C4-2B (cell line): ENCODE results near the gene FUCA2.

Source experiments
- ZFX ChIP-seq: fragments of 450-650 bp; IDR thresholded peaks from 2 replicates; pipeline ENCODE4 v1.6.1; 2017
- TF ChIP-seq, protein P1 (sequence below): fragments of 450-650 bp; conservative IDR thresholded peaks from 2 replicates; pipeline ENCODE4 v1.5.1; 2017; ENCODE audit warnings: mild to moderate bottlenecking

DNA sequence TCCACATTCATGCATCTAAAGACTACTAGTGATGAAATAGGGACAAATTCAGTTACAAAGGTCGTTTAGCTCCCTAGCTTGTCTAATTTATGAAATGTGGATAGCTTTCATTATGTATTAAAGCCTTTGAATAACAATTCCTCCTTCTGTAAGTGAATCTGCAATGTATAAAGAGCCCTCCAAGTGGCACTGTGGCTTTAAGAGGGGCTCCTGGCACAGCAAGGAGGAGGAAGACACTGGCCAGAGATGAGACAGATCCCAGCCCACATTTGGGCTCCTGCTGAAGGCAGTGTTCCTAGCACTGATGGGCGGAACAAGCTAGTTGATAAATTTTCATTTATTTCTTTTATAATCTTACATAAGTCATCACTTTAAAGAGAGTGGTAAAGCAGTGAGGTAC is 17.6 kb upstream of the FUCA2 start:
- TF ChIP-seq, protein P1, sequence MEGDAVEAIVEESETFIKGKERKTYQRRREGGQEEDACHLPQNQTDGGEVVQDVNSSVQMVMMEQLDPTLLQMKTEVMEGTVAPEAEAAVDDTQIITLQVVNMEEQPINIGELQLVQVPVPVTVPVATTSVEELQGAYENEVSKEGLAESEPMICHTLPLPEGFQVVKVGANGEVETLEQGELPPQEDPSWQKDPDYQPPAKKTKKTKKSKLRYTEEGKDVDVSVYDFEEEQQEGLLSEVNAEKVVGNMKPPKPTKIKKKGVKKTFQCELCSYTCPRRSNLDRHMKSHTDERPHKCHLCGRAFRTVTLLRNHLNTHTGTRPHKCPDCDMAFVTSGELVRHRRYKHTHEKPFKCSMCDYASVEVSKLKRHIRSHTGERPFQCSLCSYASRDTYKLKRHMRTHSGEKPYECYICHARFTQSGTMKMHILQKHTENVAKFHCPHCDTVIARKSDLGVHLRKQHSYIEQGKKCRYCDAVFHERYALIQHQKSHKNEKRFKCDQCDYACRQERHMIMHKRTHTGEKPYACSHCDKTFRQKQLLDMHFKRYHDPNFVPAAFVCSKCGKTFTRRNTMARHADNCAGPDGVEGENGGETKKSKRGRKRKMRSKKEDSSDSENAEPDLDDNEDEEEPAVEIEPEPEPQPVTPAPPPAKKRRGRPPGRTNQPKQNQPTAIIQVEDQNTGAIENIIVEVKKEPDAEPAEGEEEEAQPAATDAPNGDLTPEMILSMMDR = no peak
- no peak for TF ChIP-seq ZFX
